Activated naive CD4-positive, alpha-beta T cell (primary cell): ENCODE results near the gene TBC1D19.

ENCODE experiments used
- DNase-seq, 4 experiments: peaks; one replicate each; lab custom pipeline; 2025; lab: John Stamatoyannopoulos, UW

TBC1D19 gene

GRCh38 chr4:26782168-26782829 is 198.4 kb downstream of the TBC1D19 start:
- no peak for DNase-seq

GRCh38 chr4:26782830-26783202 is 198.9 kb downstream of the TBC1D19 start:
- DNase-seq, result no peak

- DNase-seq, result no peak
Observed at GRCh38 chr4:26784207-26784865, 200.5 kb downstream of the TBC1D19 start.

GRCh38 chr4:26785312-26785711 is 201.4 kb downstream of the TBC1D19 start:
- DNase-seq, result no peak

- DNase-seq, result no peak
Observed at GRCh38 chr4:26785810-26786209, 201.9 kb downstream of the TBC1D19 start.

GRCh38 chr4:26786916-26787315 is 203.0 kb downstream of the TBC1D19 start:
- no peak for DNase-seq

- DNase-seq, result peak in 1 of 4 experiments; percentile 11
Observed at GRCh38 chr4:26787461-26788340, 203.8 kb downstream of the TBC1D19 start.

GRCh38 chr4:26788341-26788733 is 204.5 kb downstream of the TBC1D19 start:
- no peak for DNase-seq

GRCh38 chr4:26789208-26789607 is 205.3 kb downstream of the TBC1D19 start:
- DNase-seq, result no peak

GRCh38 chr4:26791346-26791745 is 207.5 kb downstream of the TBC1D19 start:
- no peak for DNase-seq

- DNase-seq, result no peak
Observed at GRCh38 chr4:26792639-26793038, 208.8 kb downstream of the TBC1D19 start.

- no peak for DNase-seq
Observed at GRCh38 chr4:26793735-26794134, 209.9 kb downstream of the TBC1D19 start.

GRCh38 chr4:26796081-26796480 is 212.2 kb downstream of the TBC1D19 start:
- no peak for DNase-seq

- DNase-seq, result no peak
Observed at GRCh38 chr4:26802790-26803189, 218.9 kb downstream of the TBC1D19 start.

GRCh38 chr4:26803211-26803861 is 219.5 kb downstream of the TBC1D19 start:
- no peak for DNase-seq

- DNase-seq, result no peak
Observed at GRCh38 chr4:26804451-26804850, 220.6 kb downstream of the TBC1D19 start.

GRCh38 chr4:26804925-26805324 is 221.0 kb downstream of the TBC1D19 start:
- no peak for DNase-seq
